Measurements from ENCODE around the gene RNF144A. TPM values are rescaled to one million over a fixed set of nuclear protein-coding genes. Genes with fewer than 3 reads are reported as not detected.

Gene RNF144A, protein sequence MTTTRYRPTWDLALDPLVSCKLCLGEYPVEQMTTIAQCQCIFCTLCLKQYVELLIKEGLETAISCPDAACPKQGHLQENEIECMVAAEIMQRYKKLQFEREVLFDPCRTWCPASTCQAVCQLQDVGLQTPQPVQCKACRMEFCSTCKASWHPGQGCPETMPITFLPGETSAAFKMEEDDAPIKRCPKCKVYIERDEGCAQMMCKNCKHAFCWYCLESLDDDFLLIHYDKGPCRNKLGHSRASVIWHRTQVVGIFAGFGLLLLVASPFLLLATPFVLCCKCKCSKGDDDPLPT
- total RNA-seq: 10 to 100 TPM; 10.8 to 17.1 (median 11.6) TPM

DNA sequence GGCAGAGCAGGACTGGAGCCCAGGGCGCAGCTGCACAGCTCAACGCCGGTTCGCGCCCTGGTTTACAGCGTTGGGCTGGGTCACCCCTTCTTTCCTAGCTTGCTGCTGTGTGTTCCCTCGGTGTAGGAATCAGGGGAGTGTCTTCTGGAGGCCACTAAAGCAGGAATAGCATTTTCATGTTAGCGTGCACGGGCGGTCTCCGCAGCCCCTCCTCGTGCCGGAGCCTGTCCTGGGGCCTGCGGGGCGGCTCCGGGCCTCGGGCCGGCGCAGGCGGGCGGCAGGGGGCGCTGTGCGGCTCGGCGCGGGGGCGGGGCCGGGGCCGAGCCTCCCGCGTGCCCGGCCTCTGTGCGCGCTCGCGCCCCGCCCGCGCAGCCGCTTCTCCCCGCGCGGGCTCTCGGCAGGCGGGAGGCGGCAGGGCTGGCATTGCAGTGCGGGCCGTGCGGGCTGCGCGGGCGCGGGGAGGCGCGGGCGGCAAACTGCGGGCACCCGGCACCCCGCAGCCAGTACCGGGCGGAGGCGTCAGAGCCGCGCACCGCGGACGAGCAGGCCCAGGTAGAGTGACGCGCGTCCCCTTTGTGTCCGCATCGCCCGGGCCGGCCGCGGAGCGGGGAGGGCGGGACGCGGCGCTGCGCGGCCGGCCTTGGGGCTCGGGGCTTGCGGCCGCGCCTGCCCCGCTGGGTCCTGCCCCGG, at the start of gene RNF144A:
RNF144A (plus strand) TSS at position 342 of the 690 bp plus-strand sequence. CDS start 79,515 bp downstream, outside the sequence.
- no peak for DNase-seq (ENCODE audit: low spot score in 2 of 2)
- Histone ChIP-seq H3K27ac (peak within 1 kb of the TSS; percentile 64 to 69), H3K4me1 (no peaks in the 10 kb centered on the region), H3K4me3 (peak within 1 kb of the TSS; percentile 70 to 96 (median 79)), H3K36me3 (no peaks in the 10 kb centered on the region), H3K27me3 (no peaks in the 10 kb centered on the region), H3K9me3 (no peaks in the 10 kb centered on the region)
- intact Hi-C loops (cut with DNase I; ENCODE audit: low total_unique reads): loop anchor here (10.0 kb wide), 1 partner anchor 88 kb away; no protein-coding TSS in a partner anchor
- TF ChIP-seq POLR2AphosphoS5 (IDR thresholded peaks at IDR 0.05) (peak in 1 of 3 donors; percentile 32), POLR2A (IDR thresholded peaks at IDR 0.05) (no peak)
- TF ChIP-seq, protein P1, sequence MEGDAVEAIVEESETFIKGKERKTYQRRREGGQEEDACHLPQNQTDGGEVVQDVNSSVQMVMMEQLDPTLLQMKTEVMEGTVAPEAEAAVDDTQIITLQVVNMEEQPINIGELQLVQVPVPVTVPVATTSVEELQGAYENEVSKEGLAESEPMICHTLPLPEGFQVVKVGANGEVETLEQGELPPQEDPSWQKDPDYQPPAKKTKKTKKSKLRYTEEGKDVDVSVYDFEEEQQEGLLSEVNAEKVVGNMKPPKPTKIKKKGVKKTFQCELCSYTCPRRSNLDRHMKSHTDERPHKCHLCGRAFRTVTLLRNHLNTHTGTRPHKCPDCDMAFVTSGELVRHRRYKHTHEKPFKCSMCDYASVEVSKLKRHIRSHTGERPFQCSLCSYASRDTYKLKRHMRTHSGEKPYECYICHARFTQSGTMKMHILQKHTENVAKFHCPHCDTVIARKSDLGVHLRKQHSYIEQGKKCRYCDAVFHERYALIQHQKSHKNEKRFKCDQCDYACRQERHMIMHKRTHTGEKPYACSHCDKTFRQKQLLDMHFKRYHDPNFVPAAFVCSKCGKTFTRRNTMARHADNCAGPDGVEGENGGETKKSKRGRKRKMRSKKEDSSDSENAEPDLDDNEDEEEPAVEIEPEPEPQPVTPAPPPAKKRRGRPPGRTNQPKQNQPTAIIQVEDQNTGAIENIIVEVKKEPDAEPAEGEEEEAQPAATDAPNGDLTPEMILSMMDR (IDR thresholded peaks at IDR 0.05): peak in 2 of 3 donors; percentile 22 to 45

DNA sequence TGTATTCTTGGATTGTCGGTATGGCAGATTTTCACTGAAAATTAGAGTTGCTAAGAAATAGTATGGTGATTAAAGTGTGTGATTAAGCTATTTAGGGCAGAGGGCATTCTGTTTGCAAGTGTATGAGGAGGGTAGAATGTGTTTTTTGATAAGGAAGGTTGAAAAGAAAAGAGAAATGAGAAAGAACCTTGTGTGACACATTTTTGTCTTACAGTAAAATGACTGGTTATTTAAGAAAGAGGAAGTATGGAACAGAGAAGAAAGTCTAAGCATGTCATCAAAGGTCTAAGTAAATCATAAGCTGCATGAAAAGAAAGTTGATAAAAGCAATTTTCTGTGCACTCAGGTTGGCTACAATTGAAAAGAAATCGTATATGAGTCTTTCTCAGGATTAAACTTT, 44.8 kb upstream of the RNF144A start:
- no peaks in the 10 kb centered on the region for H3K27me3 ChIP-seq
- DNase-seq (ENCODE audit: low spot score in 2 of 2): no peak
- no peak overlapping the region for H3K4me3 ChIP-seq
- TF ChIP-seq POLR2A (IDR thresholded peaks at IDR 0.05): no peak
- TF ChIP-seq POLR2AphosphoS5 (IDR thresholded peaks at IDR 0.05): no peak
- TF ChIP-seq, protein P1 (IDR thresholded peaks at IDR 0.05): no peak
- no peak overlapping the region for H3K27ac ChIP-seq
- intact Hi-C loops (cut with DNase I; ENCODE audit: low total_unique reads): no loop called here
- H3K36me3 ChIP-seq: no peaks in the 10 kb centered on the region
- H3K9me3 ChIP-seq: no peaks in the 10 kb centered on the region
- no peaks in the 10 kb centered on the region for H3K4me1 ChIP-seq

DNA sequence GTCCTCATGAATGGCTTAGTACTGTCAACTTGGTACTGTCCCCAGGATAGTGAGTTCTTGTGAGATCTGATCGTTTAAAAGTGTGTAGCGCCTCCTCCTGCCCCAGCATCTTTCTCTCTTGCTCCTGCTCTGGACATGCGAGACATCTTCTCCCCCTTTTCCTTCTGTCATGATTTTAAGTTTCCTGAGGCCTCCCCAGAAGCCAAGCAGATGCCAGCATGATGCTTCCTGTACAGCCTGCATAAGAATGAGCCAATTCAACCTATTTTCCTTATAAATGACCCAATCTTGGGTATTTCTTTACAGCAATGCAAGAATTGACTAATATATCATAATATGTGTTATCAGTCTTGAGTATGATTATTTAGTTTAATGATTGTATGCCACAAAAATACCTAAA, 43.2 kb upstream of the RNF144A start:
- Histone ChIP-seq H3K9me3 (no peaks in the 10 kb centered on the region), H3K27ac (no peak overlapping the region), H3K27me3 (no peaks in the 10 kb centered on the region), H3K4me1 (no peaks in the 10 kb centered on the region), H3K36me3 (no peaks in the 10 kb centered on the region), H3K4me3 (no peak overlapping the region)
- DNase-seq (ENCODE audit: low spot score in 2 of 2): no peak
- TF ChIP-seq POLR2A (IDR thresholded peaks at IDR 0.05) (no peak), POLR2AphosphoS5 (IDR thresholded peaks at IDR 0.05) (no peak)
- TF ChIP-seq, protein P1 (IDR thresholded peaks at IDR 0.05): no peak
- intact Hi-C loops (cut with DNase I; ENCODE audit: low total_unique reads): no loop called here

DNA sequence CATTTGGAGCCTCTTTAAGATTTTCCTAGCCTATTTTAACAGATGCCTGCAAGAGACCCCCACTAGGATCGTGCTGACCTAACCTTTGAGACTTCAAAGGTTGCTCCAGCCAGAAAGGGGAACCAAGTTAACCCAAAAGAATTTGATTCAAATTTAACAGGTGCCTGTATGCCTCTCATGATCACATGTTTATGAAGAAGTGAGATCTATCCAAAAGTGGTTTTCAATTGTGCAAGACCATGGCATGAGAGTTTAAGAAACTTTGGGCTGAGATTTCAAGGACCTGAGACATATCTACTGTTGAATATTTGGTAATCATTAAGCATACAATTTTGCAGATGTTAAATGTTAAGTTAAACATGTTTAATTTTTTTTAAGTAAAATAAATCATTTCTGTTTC, 40.9 kb upstream of the RNF144A start:
- intact Hi-C loops (cut with DNase I; ENCODE audit: low total_unique reads): no loop called here
- Histone ChIP-seq H3K9me3 (no peaks in the 10 kb centered on the region), H3K36me3 (no peaks in the 10 kb centered on the region), H3K4me1 (no peaks in the 10 kb centered on the region), H3K27me3 (no peaks in the 10 kb centered on the region), H3K27ac (no peak overlapping the region), H3K4me3 (no peak overlapping the region)
- no peak for DNase-seq (ENCODE audit: low spot score in 2 of 2)
- TF ChIP-seq, protein P1 (IDR thresholded peaks at IDR 0.05): no peak
- no peak for TF ChIP-seq POLR2AphosphoS5 (IDR thresholded peaks at IDR 0.05)
- TF ChIP-seq POLR2A (IDR thresholded peaks at IDR 0.05): no peak

Measured in breast epithelium (tissue), 4 donors.